Measurements from ENCODE around the gene MAJIN.
A peak's percentile ranks its signal among the peaks of the same experiment; 100 is the strongest.

Gene MAJIN

DNA sequence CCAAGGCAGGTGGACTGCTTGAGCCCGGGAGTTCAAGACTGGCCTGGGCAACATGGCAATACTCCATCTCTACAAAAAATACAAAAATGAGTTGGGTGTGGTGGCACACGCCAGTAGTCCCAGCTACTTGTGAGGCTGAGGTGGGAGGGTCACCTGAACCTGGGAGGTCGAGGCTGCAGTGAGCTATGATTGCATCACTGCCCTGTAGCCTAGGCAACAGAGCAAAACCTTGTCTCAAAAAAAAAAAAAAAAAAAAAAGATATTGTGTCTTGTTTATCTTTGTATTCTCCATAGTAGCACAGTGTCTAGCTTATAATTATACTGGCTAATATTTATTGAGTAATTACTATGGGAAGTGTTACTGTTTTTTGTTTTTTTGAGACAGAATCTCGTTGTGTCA is 20.4 kb downstream of the MAJIN start:
- Histone ChIP-seq H2BK15ac (replicated peaks; ENCODE audit: low read depth) (no peak overlapping the region), H2BK120ac (ENCODE audit: low read depth, low read length) (no peak overlapping the region), H3K27ac (ENCODE audit: low read depth, low read length) (no peak overlapping the region), H3K79me1 (ENCODE audit: low read length) (no peaks in the 10 kb centered on the region), H3K36me3 (ENCODE audit: control insufficient read depth, insufficient read depth, low read length) (no peaks in the 10 kb centered on the region), H3K4me2 (ENCODE audit: low read length) (no peak overlapping the region), H3K79me2 (ENCODE audit: control insufficient read depth, insufficient read depth, low read length) (no peaks in the 10 kb centered on the region), H2AK5ac (ENCODE audit: low read length) (no peak overlapping the region), H3K9ac (ENCODE audit: low read length) (no peak overlapping the region), H3K4ac (ENCODE audit: low read depth, low read length) (no peak overlapping the region), H4K8ac (ENCODE audit: low read depth, low read length) (no peak overlapping the region), H3K23ac (ENCODE audit: low read length) (no peak overlapping the region), H3K4me3 (ENCODE audit: low read length) (no peak overlapping the region), H3K27me3 (ENCODE audit: insufficient read depth, low read length, poor library complexity) (no peaks in the 10 kb centered on the region), H4K5ac (ENCODE audit: low read length) (no peak overlapping the region), H3K18ac (ENCODE audit: low read length) (no peak overlapping the region), H3K4me1 (ENCODE audit: control insufficient read depth, low read depth, low read length) (no peaks in the 10 kb centered on the region), H2BK5ac (ENCODE audit: low read length) (no peak overlapping the region), H3K56ac (ENCODE audit: low read length) (no peak overlapping the region)
- DNase-seq, result no peak
- no CpG with 5 or more reads among the region's 4 CpGs for WGBS (ENCODE audit: extremely low coverage, insufficient coverage, low lambda C conversion rate)

DNA sequence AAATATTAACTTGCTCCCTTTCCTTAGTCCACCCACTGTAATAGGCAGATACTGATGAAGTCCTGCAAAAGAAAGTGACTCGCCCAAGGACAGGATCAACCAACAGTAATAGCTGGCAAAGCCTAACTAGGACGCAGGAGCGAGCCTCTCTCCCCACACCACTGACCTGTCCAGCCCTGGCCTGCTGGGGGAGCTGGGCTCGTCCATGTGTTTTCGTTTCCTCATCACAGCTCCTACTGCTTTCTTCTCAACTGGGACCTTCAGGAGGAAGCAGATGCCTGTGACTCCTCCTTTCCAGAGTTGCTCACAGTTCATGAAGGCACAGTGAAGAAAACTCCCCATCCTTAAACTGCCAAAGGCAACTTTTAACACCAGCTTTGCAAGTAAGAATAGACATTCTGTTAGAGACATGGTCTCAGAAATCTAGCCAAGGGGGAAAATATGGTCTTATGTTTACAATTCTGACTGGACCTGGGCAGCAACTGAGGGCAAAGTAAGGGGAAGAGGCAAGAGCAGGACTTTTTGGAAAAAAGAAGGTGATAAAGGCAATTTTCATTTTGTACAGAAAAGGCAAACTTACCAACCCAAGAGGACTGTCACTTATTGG is 24.6 kb downstream of the MAJIN start:
- no peak overlapping the region for H3K56ac ChIP-seq (ENCODE audit: low read length)
- no peak overlapping the region for H4K5ac ChIP-seq (ENCODE audit: low read length)
- H3K27me3 ChIP-seq (ENCODE audit: insufficient read depth, low read length, poor library complexity), result no peaks in the 10 kb centered on the region
- no peak overlapping the region for H2BK120ac ChIP-seq (ENCODE audit: low read depth, low read length)
- H2BK15ac ChIP-seq (replicated peaks; ENCODE audit: low read depth), result no peak overlapping the region
- no peaks in the 10 kb centered on the region for H3K4me1 ChIP-seq (ENCODE audit: control insufficient read depth, low read depth, low read length)
- DNase-seq, result no peak
- H3K36me3 ChIP-seq (ENCODE audit: control insufficient read depth, insufficient read depth, low read length), result no peaks in the 10 kb centered on the region
- H3K4me2 ChIP-seq (ENCODE audit: low read length), result no peak overlapping the region
- H4K8ac ChIP-seq (ENCODE audit: low read depth, low read length), result no peak overlapping the region
- WGBS (ENCODE audit: extremely low coverage, insufficient coverage, low lambda C conversion rate), result no CpG with 5 or more reads among the region's 5 CpGs
- H3K9ac ChIP-seq (ENCODE audit: low read length), result no peak overlapping the region
- H3K23ac ChIP-seq (ENCODE audit: low read length), result no peak overlapping the region
- H3K4ac ChIP-seq (ENCODE audit: low read depth, low read length), result no peak overlapping the region
- H2BK5ac ChIP-seq (ENCODE audit: low read length), result no peak overlapping the region
- no peak overlapping the region for H3K4me3 ChIP-seq (ENCODE audit: low read length)
- no peaks in the 10 kb centered on the region for H3K79me1 ChIP-seq (ENCODE audit: low read length)
- H3K27ac ChIP-seq (ENCODE audit: low read depth, low read length), result no peak overlapping the region
- no peak overlapping the region for H3K18ac ChIP-seq (ENCODE audit: low read length)
- H2AK5ac ChIP-seq (ENCODE audit: low read length), result no peak overlapping the region
- H3K79me2 ChIP-seq (ENCODE audit: control insufficient read depth, insufficient read depth, low read length), result no peaks in the 10 kb centered on the region

DNA sequence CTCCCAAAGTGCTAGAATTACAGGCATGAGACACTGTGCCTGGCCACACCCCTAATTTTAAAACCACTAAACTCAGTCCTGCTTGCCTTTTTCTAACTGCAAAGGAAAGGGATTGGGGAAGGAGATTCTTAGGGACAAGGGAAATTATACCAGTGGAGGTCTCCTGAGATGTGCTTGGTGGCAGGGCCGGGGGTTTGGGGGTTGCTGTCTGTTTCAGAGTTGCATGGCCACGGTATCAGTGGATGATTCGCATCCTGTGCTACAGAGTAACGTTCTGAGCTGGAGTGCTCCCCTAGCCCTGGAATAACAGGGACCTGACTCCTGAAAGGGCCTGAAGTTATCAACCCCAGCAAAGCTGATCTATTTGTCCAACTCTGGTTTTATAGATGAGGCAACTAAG is 35.4 kb downstream of the MAJIN start:
- no peak overlapping the region for H3K4ac ChIP-seq (ENCODE audit: low read depth, low read length)
- H3K56ac ChIP-seq (ENCODE audit: low read length), result no peak overlapping the region
- no peak overlapping the region for H2AK5ac ChIP-seq (ENCODE audit: low read length)
- H3K9ac ChIP-seq (ENCODE audit: low read length), result no peak overlapping the region
- no peak overlapping the region for H3K4me2 ChIP-seq (ENCODE audit: low read length)
- H3K79me1 ChIP-seq (ENCODE audit: low read length), result no peaks in the 10 kb centered on the region
- H3K4me3 ChIP-seq (ENCODE audit: low read length), result no peak overlapping the region
- H4K8ac ChIP-seq (ENCODE audit: low read depth, low read length), result no peak overlapping the region
- no CpG with 5 or more reads among the region's 4 CpGs for WGBS (ENCODE audit: extremely low coverage, insufficient coverage, low lambda C conversion rate)
- no peaks in the 10 kb centered on the region for H3K36me3 ChIP-seq (ENCODE audit: control insufficient read depth, insufficient read depth, low read length)
- H2BK120ac ChIP-seq (ENCODE audit: low read depth, low read length), result no peak overlapping the region
- H3K79me2 ChIP-seq (ENCODE audit: control insufficient read depth, insufficient read depth, low read length), result no peaks in the 10 kb centered on the region
- H3K4me1 ChIP-seq (ENCODE audit: control insufficient read depth, low read depth, low read length), result peaks cover 5% of the 10 kb centered on the region
- no peak overlapping the region for H2BK5ac ChIP-seq (ENCODE audit: low read length)
- H3K23ac ChIP-seq (ENCODE audit: low read length), result no peak overlapping the region
- no peak for DNase-seq
- H4K5ac ChIP-seq (ENCODE audit: low read length), result no peak overlapping the region
- no peak overlapping the region for H3K18ac ChIP-seq (ENCODE audit: low read length)
- H3K27ac ChIP-seq (ENCODE audit: low read depth, low read length), result no peak overlapping the region
- H2BK15ac ChIP-seq (replicated peaks; ENCODE audit: low read depth), result no peak overlapping the region
- no peaks in the 10 kb centered on the region for H3K27me3 ChIP-seq (ENCODE audit: insufficient read depth, low read length, poor library complexity)

GRCh38 chr11:64935359-64936081 is 36.4 kb downstream of the MAJIN start, which contains the start of gene GPHA2:
Gene GPHA2, minus strand, starts transcription at chr11:64935893. Its CDS starts 433 bp downstream, at chr11:64935460.
- H3K27me3 ChIP-seq (ENCODE audit: insufficient read depth, low read length, poor library complexity), result no peaks in the 10 kb centered on the region
- H3K4me2 ChIP-seq (ENCODE audit: low read length), result peak within 1 kb of the TSS; percentile 1
- no peaks in the 10 kb centered on the region for H3K36me3 ChIP-seq (ENCODE audit: control insufficient read depth, insufficient read depth, low read length)
- no peak within 1 kb of the TSS for H2AK5ac ChIP-seq (ENCODE audit: low read length)
- H3K79me2 ChIP-seq (ENCODE audit: control insufficient read depth, insufficient read depth, low read length), result no peaks in the 10 kb centered on the region
- no peak within 1 kb of the TSS for H3K18ac ChIP-seq (ENCODE audit: low read length)
- no peaks in the 10 kb centered on the region for H3K79me1 ChIP-seq (ENCODE audit: low read length)
- H3K4me3 ChIP-seq (ENCODE audit: low read length), result no peak within 1 kb of the TSS
- peak; percentile 88 for DNase-seq
- no peak within 1 kb of the TSS for H4K8ac ChIP-seq (ENCODE audit: low read depth, low read length)
- H2BK15ac ChIP-seq (replicated peaks; ENCODE audit: low read depth), result no peak within 1 kb of the TSS
- no peak within 1 kb of the TSS for H2BK5ac ChIP-seq (ENCODE audit: low read length)
- H3K4ac ChIP-seq (ENCODE audit: low read depth, low read length), result no peak within 1 kb of the TSS
- no peak within 1 kb of the TSS for H4K5ac ChIP-seq (ENCODE audit: low read length)
- no peak within 1 kb of the TSS for H2BK120ac ChIP-seq (ENCODE audit: low read depth, low read length)
- no peak within 1 kb of the TSS for H3K27ac ChIP-seq (ENCODE audit: low read depth, low read length)
- peaks cover 5% of the 10 kb centered on the region for H3K4me1 ChIP-seq (ENCODE audit: control insufficient read depth, low read depth, low read length)
- WGBS (ENCODE audit: extremely low coverage, insufficient coverage, low lambda C conversion rate), result no CpG with 5 or more reads among the region's 14 CpGs
- peak within 1 kb of the TSS; percentile 35 for H3K9ac ChIP-seq (ENCODE audit: low read length)
- no peak within 1 kb of the TSS for H3K23ac ChIP-seq (ENCODE audit: low read length)
- H3K56ac ChIP-seq (ENCODE audit: low read length), result peak within 1 kb of the TSS; percentile 74

- Histone ChIP-seq H3K18ac (ENCODE audit: low read length) (no peak overlapping the region), H2AK5ac (ENCODE audit: low read length) (no peak overlapping the region), H3K36me3 (ENCODE audit: control insufficient read depth, insufficient read depth, low read length) (no peaks in the 10 kb centered on the region), H4K8ac (ENCODE audit: low read depth, low read length) (no peak overlapping the region), H2BK15ac (replicated peaks; ENCODE audit: low read depth) (no peak overlapping the region), H3K9ac (ENCODE audit: low read length) (no peak overlapping the region), H3K27ac (ENCODE audit: low read depth, low read length) (no peak overlapping the region), H3K79me2 (ENCODE audit: control insufficient read depth, insufficient read depth, low read length) (no peaks in the 10 kb centered on the region), H3K56ac (ENCODE audit: low read length) (peak overlapping the region; percentile 74), H3K23ac (ENCODE audit: low read length) (no peak overlapping the region), H2BK5ac (ENCODE audit: low read length) (no peak overlapping the region), H3K4me3 (ENCODE audit: low read length) (no peak overlapping the region), H3K4me1 (ENCODE audit: control insufficient read depth, low read depth, low read length) (peaks cover 5% of the 10 kb centered on the region), H3K4ac (ENCODE audit: low read depth, low read length) (no peak overlapping the region), H4K5ac (ENCODE audit: low read length) (no peak overlapping the region), H3K27me3 (ENCODE audit: insufficient read depth, low read length, poor library complexity) (no peaks in the 10 kb centered on the region), H3K79me1 (ENCODE audit: low read length) (no peaks in the 10 kb centered on the region), H2BK120ac (ENCODE audit: low read depth, low read length) (no peak overlapping the region), H3K4me2 (ENCODE audit: low read length) (no peak overlapping the region)
- WGBS (ENCODE audit: extremely low coverage, insufficient coverage, low lambda C conversion rate), result no CpG with 5 or more reads among the region's 27 CpGs
- no peak for DNase-seq
These were observed 37.1 kb downstream of the MAJIN start for GRCh38 chr11:64934682-64935358.

Data from mesendoderm (in vitro differentiated cells).